Sigmoid colon (tissue), 7 donors: ENCODE results near the gene SMOC2. TPM values are rescaled to one million over a fixed set of nuclear protein-coding genes. Genes with fewer than 3 reads are reported as not detected.

ENCODE experiments used
- DNase-seq: peaks from one replicate; pipeline ENCODE4 v3.0.0-alpha.2; 2019
- H3K27ac ChIP-seq, 4 donors: fragments of 200-600 bp; sonication (generic); one replicate each; pipeline ENCODE4 v1.5.1; 2016 to 2019; ENCODE audit warnings: mild to moderate bottlenecking in 1 of 4
- H3K27me3 ChIP-seq, 3 donors: fragments of 200-600 bp; sonication (generic); one replicate each; pipeline ENCODE4 v1.5.1; 2019; ENCODE audit warnings: mild to moderate bottlenecking in 1 of 3
- H3K36me3 ChIP-seq, 4 donors: fragments of 200-600 bp; sonication (generic); one replicate each; pipeline ENCODE4 v1.5.1; 2016 to 2019
- H3K4me1 ChIP-seq, 4 donors: fragments of 200-600 bp; sonication (generic); one replicate each; pipeline ENCODE4 v1.5.1; 2017 to 2019
- H3K4me3 ChIP-seq, 4 donors: fragments of 200-600 bp; sonication (generic); one replicate each; pipeline ENCODE4 v1.5.1; 2017 to 2019; ENCODE audit warnings: mild to moderate bottlenecking in 2 of 4, moderate library complexity in 1 of 4
- H3K9me3 ChIP-seq, 4 donors: fragments of 200-600 bp in 3 of 4; sonication (generic) in 3 of 4; one replicate each; pipeline versions ENCODE4 v1.5.1 to v1.6.1; 2013 to 2019
- CTCF ChIP-seq, 4 experiments: fragments of 450-650 bp in 3 of 4; fragments of 200-600 bp in 1 of 4; IDR thresholded peaks; one replicate each; pipeline ENCODE4 v1.5.1; 2016 to 2019; ENCODE audit warnings: antibody characterized with exemption in 4 of 4, mild to moderate bottlenecking in 3 of 4, moderate library complexity in 2 of 4
- EP300 ChIP-seq, 4 donors: sonication (generic); formaldehyde crosslinking; IDR thresholded peaks; one replicate each; pipeline ENCODE4 v1.6.1; 2017; ENCODE audit warnings: antibody characterized with exemption in 4 of 4
- POLR2A ChIP-seq, 2 donors: fragments of 450-650 bp; IDR thresholded peaks; one replicate each; pipeline ENCODE4 v1.6.1; 2016; ENCODE audit warnings: antibody characterized with exemption in 2 of 2, mild to moderate bottlenecking in 2 of 2, moderate library complexity in 2 of 2
- POLR2AphosphoS5 ChIP-seq, 4 donors: sonication (generic); formaldehyde crosslinking; IDR thresholded peaks; one replicate each; pipeline ENCODE4 v1.6.1; 2017; ENCODE audit warnings: antibody characterized with exemption in 4 of 4
- WGBS, 2 donors: extraction: QIAGEN DNeasy Blood & Tissue Kit; methylation state at CpG; one replicate each; pipeline ENCODE4 v1.1.7; 2013; 5-methylcytosine and 5-hydroxymethylcytosine counted together
- intact Hi-C: fragments of 100-400 bp; cut with DNase I; formaldehyde crosslinking; loops from one replicate; pipeline ENCODE4 v1.15.1; 2023
- polyA plus RNA-seq, 3 donors: library from polyadenylated mRNA; stranded (reverse); fragments of 200-250 nt; gene quantifications; one replicate each; pipeline ENCODE4 v1.2.3, GENCODE V29; 2013
- total RNA-seq, 4 donors: library from RNA; depleted of rRNA; stranded (reverse); fragments of >200 nt; gene quantifications; one replicate each; pipeline ENCODE4 v1.1.0, GENCODE V29; 2016
- donor health status: healthy with polysubstance abuse.
- donor health status: Bipolar disorder and iron deficiency.
- donor health status: healthy.

Gene SMOC2
- total and polyA plus RNA-seq, 7 donors: 4.2 to 130 (median 33.5) TPM

- H3K27me3 ChIP-seq: no peaks in the 10 kb centered on the region
- intact Hi-C loops: no loop called here
These were observed 26.5 kb upstream of the SMOC2 start for GRCh38 chr6:168414336-168415097.

GRCh38 chr6:168415098-168415992 is 25.6 kb upstream of the SMOC2 start:
- H3K9me3 ChIP-seq: no peaks in the 10 kb centered on the region
- H3K36me3 ChIP-seq: no peaks in the 10 kb centered on the region
- H3K27me3 ChIP-seq: no peaks in the 10 kb centered on the region
- intact Hi-C loops: no loop called here
- DNase-seq: no peak
- H3K27ac ChIP-seq: peak overlapping the region in 1 of 4 donors; percentile 18
- WGBS, 2 donors: 84% methylated on average over 26 of the region's 26 CpGs
- H3K4me3 ChIP-seq: no peak overlapping the region
- no peak for TF ChIP-seq CTCF (IDR thresholded peaks at IDR 0.05)
- no peak for TF ChIP-seq EP300 (IDR thresholded peaks at IDR 0.05)
- TF ChIP-seq POLR2AphosphoS5 (IDR thresholded peaks at IDR 0.05): no peak
- no peak for TF ChIP-seq POLR2A (IDR thresholded peaks at IDR 0.05)
- peaks cover 0 to 12% (median 0%) of the 10 kb centered on the region in 4 donors for H3K4me1 ChIP-seq

More at GRCh38 chr6:168414336-168415097, 26.5 kb upstream of the SMOC2 start:
- no peak for DNase-seq
- Histone ChIP-seq H3K27ac (peak overlapping the region in 1 of 4 donors; percentile 18), H3K36me3 (no peaks in the 10 kb centered on the region), H3K4me3 (no peak overlapping the region), H3K4me1 (peaks cover 0 to 12% (median 0%) of the 10 kb centered on the region in 4 donors), H3K9me3 (no peaks in the 10 kb centered on the region)
- TF ChIP-seq POLR2AphosphoS5 (IDR thresholded peaks at IDR 0.05) (no peak), EP300 (IDR thresholded peaks at IDR 0.05) (no peak), CTCF (IDR thresholded peaks at IDR 0.05) (no peak), POLR2A (IDR thresholded peaks at IDR 0.05) (no peak)
- WGBS, 2 donors: 66 to 76% methylated on average over 14 of the region's 14 CpGs

- WGBS, 2 donors: 90 to 94% methylated on average over 15 of the region's 15 CpGs
- Histone ChIP-seq H3K27ac (no peak overlapping the region), H3K4me1 (peaks cover 0 to 12% (median 0%) of the 10 kb centered on the region in 4 donors), H3K4me3 (no peak overlapping the region), H3K36me3 (no peaks in the 10 kb centered on the region), H3K9me3 (no peaks in the 10 kb centered on the region), H3K27me3 (no peaks in the 10 kb centered on the region)
- TF ChIP-seq POLR2AphosphoS5 (IDR thresholded peaks at IDR 0.05) (no peak), CTCF (IDR thresholded peaks at IDR 0.05) (no peak), EP300 (IDR thresholded peaks at IDR 0.05) (no peak), POLR2A (IDR thresholded peaks at IDR 0.05) (no peak)
- intact Hi-C loops: no loop called here
- DNase-seq: no peak
These were observed 24.9 kb upstream of the SMOC2 start for GRCh38 chr6:168415993-168416530.

GRCh38 chr6:168416531-168416930 is 24.5 kb upstream of the SMOC2 start:
- TF ChIP-seq POLR2AphosphoS5 (IDR thresholded peaks at IDR 0.05) (no peak), EP300 (IDR thresholded peaks at IDR 0.05) (no peak), POLR2A (IDR thresholded peaks at IDR 0.05) (no peak), CTCF (IDR thresholded peaks at IDR 0.05) (no peak)
- H3K4me3 ChIP-seq: no peak overlapping the region
- no peak overlapping the region for H3K27ac ChIP-seq
- 95% methylated on average over 15 of the region's 15 CpGs for WGBS, 2 donors
- H3K4me1 ChIP-seq: peaks cover 0 to 12% (median 0%) of the 10 kb centered on the region in 4 donors
- no peaks in the 10 kb centered on the region for H3K27me3 ChIP-seq
- H3K9me3 ChIP-seq: no peaks in the 10 kb centered on the region
- no peak for DNase-seq
- H3K36me3 ChIP-seq: no peaks in the 10 kb centered on the region
- intact Hi-C loops: no loop called here
